GM12878 (cell line): ENCODE data around the gene B3GALNT2. TPM values are rescaled to one million over a fixed set of nuclear protein-coding genes. Genes with fewer than 3 reads are reported as not detected.

ENCODE experiments used
- ATAC-seq: fragments of 200-7000 bp; cut with Tn5 transposase; 3 replicates; pipeline ENCODE4 v1.9.1; 2020; ENCODE audit warnings: mild to moderate bottlenecking, moderate library complexity
- BruUV-seq: library from RNA; stranded (reverse); fragments of 400-500 nt; replicated peaks from 2 replicates; lab custom pipeline; 2021; lab: Mats Ljungman, UMichigan
- CTCF ChIA-PET: fragments of 300-600 bp; sonication (Branson Sonifier 250); formaldehyde crosslinking; extraction: SDS; loops from one replicate; lab custom pipeline; 2021; ENCODE audit warnings: inconsistent platforms; lab: Yijun Ruan, JAX
- POLR2A ChIA-PET: fragments of 350-600 bp; formaldehyde crosslinking; extraction: SDS; loops from one replicate; lab custom pipeline; 2021; ENCODE audit warnings: inconsistent platforms; lab: Charles Lee
- RAD21 ChIA-PET: fragments of 300-600 bp; sonication (Branson Sonifier 250); formaldehyde crosslinking; loops from one replicate; lab custom pipeline; 2023; ENCODE audit warnings: antibody characterized with exemption; ENCODE audit not compliant: unreplicated experiment; lab: Charles Lee
- SMC1A ChIA-PET: fragments of 300-600 bp; sonication (Branson Sonifier 250); formaldehyde crosslinking; loops from one replicate; lab custom pipeline; 2023; ENCODE audit not compliant: unreplicated experiment, uncharacterized antibody; lab: Charles Lee
- DNase-seq: peaks from one replicate; pipeline ENCODE4 v3.0.0-alpha.2; 2011; ENCODE audit warnings: low read depth, low spot score
- FAIRE-seq: peaks from 3 replicates; lab custom pipeline; 2011; peaks lifted over from hg19 to GRCh38; lab: Jason Lieb, UNC
- H2AFZ ChIP-seq: 2 replicates; pipeline ENCODE4 v1.6.0; 2011; ENCODE audit warnings: low read depth, low read length, control low read depth; ENCODE audit not compliant: control insufficient read depth
- H3K27ac ChIP-seq: 2 replicates; pipeline ENCODE4 v1.5.1; 2011; ENCODE audit warnings: control low read depth; ENCODE audit not compliant: control insufficient read depth, insufficient read depth
- H3K27me3 ChIP-seq, 2 experiments: replicated peaks in 1 of 2; 2 replicates each; pipeline versions ENCODE4 v1.6.0 to v1.6.1; 2011; ENCODE audit warnings: low read length in 1 of 2; ENCODE audit not compliant: control insufficient read depth in 2 of 2, insufficient read depth in 2 of 2
- H3K36me3 ChIP-seq, 2 experiments: 2 replicates each; pipeline ENCODE4 v1.5.1; 2011; ENCODE audit warnings: low read length in 1 of 2; ENCODE audit not compliant: control insufficient read depth in 2 of 2, insufficient read depth in 2 of 2
- H3K4me1 ChIP-seq: 2 replicates; pipeline ENCODE4 v1.6.1; 2011; ENCODE audit warnings: mild to moderate bottlenecking, low read length, moderate library complexity, mixed read lengths; ENCODE audit not compliant: control insufficient read depth, insufficient read depth
- H3K4me2 ChIP-seq: 2 replicates; pipeline ENCODE4 v1.6.0; 2011; ENCODE audit warnings: control low read depth; ENCODE audit not compliant: control insufficient read depth, insufficient read depth
- H3K4me3 ChIP-seq: fragments of 200-600 bp; sonication (generic); 2 replicates; pipeline ENCODE4 v1.5.1; 2016
- H3K79me2 ChIP-seq: 2 replicates; pipeline ENCODE4 v1.6.0; 2011; ENCODE audit warnings: low read length; ENCODE audit not compliant: control insufficient read depth, insufficient read depth
- H3K9ac ChIP-seq: 2 replicates; pipeline ENCODE4 v1.8.0; 2011; ENCODE audit warnings: low read length, control low read depth, mixed read lengths; ENCODE audit not compliant: control insufficient read depth, insufficient read depth
- H3K9me3 ChIP-seq: replicated peaks from 3 replicates; pipeline ENCODE4 v1.5.1; 2011; ENCODE audit warnings: mild to moderate bottlenecking, low read length; ENCODE audit not compliant: control insufficient read depth, insufficient read depth
- H4K20me1 ChIP-seq: 2 replicates; pipeline ENCODE4 v1.6.0; 2011; ENCODE audit not compliant: control insufficient read depth, insufficient read depth
- BACH1 ChIP-seq: fragments of 450-650 bp; IDR thresholded peaks from 2 replicates; pipeline ENCODE4 v1.6.1; 2017; ENCODE audit warnings: mild to moderate bottlenecking, borderline replicate concordance
- BRCA1 ChIP-seq: IDR thresholded peaks from 2 replicates; pipeline ENCODE4 v1.6.1; 2011; ENCODE audit warnings: low read depth, low read length, improper control_type of control experiment
- CEBPB ChIP-seq, 2 experiments: fragments of 150-350 bp in 1 of 2; IDR thresholded peaks; 2 replicates each; pipeline ENCODE4 v1.6.1; 2012 to 2014; ENCODE audit warnings: low read depth in 2 of 2, low read length in 2 of 2, borderline replicate concordance in 1 of 2, inconsistent platforms in 1 of 2
- CHD2 ChIP-seq: IDR thresholded peaks from 2 replicates; pipeline ENCODE4 v1.6.1; 2011; ENCODE audit warnings: low read depth, low read length, improper control_type of control experiment, borderline replicate concordance
- CREM ChIP-seq: IDR thresholded peaks from 2 replicates; pipeline ENCODE4 v1.6.1; 2014; ENCODE audit warnings: antibody characterized with exemption, low read depth
- CTCF ChIP-seq, 3 experiments: IDR thresholded peaks in 2 of 3; conservative IDR thresholded peaks in 1 of 3; 2 replicates each; pipeline ENCODE4 v1.5.1; 2011; ENCODE audit warnings: low read depth in 3 of 3, low read length in 3 of 3, mild to moderate bottlenecking in 3 of 3, control low read depth in 2 of 3, moderate library complexity in 2 of 3, inconsistent platforms in 1 of 3, mixed read lengths in 1 of 3; ENCODE audit not compliant: control insufficient read depth in 2 of 3, insufficient read depth in 1 of 3; ENCODE audit errors: extremely low read depth in 1 of 3
- E2F4 ChIP-seq: IDR thresholded peaks from 2 replicates; pipeline ENCODE4 v1.6.1; 2012; ENCODE audit warnings: low read depth, low read length, improper control_type of control experiment
- EP300 ChIP-seq, 2 experiments: fragments of 150-350 bp in 1 of 2; IDR thresholded peaks; 2 replicates each; pipeline ENCODE4 v1.6.1; 2011 to 2012; ENCODE audit warnings: low read depth in 2 of 2, low read length in 2 of 2, borderline replicate concordance in 1 of 2, improper control_type of control experiment in 1 of 2, inconsistent platforms in 1 of 2; ENCODE audit not compliant: control insufficient read depth in 1 of 2
- GABPA ChIP-seq: IDR thresholded peaks from 2 replicates; pipeline ENCODE4 v1.6.1; 2014; ENCODE audit warnings: antibody characterized with exemption, low read depth, mild to moderate bottlenecking, inconsistent platforms
- HDAC2 ChIP-seq: fragments of 200-600 bp; sonication (generic); IDR thresholded peaks from 2 replicates; pipeline ENCODE4 v1.6.1; 2017
- IRF4 ChIP-seq: IDR thresholded peaks from 2 replicates; pipeline ENCODE4 v1.6.1; 2011; ENCODE audit warnings: low read depth, low read length
- KLF5 ChIP-seq: fragments of 450-650 bp; IDR thresholded peaks from 2 replicates; pipeline ENCODE4 v1.6.1; 2014; ENCODE audit warnings: mild to moderate bottlenecking; ENCODE audit not compliant: partially characterized antibody
- LARP7 ChIP-seq: fragments of 450-650 bp; IDR thresholded peaks from 2 replicates; pipeline ENCODE4 v1.6.1; 2017; ENCODE audit warnings: mild to moderate bottlenecking
- MAX ChIP-seq: IDR thresholded peaks from 2 replicates; pipeline ENCODE4 v1.6.1; 2012; ENCODE audit warnings: low read depth, low read length, improper control_type of control experiment
- MXI1 ChIP-seq: fragments of 150-350 bp; IDR thresholded peaks from 2 replicates; pipeline ENCODE4 v1.6.1; 2011; ENCODE audit warnings: low read depth, mild to moderate bottlenecking, inconsistent platforms, low read length, improper control_type of control experiment
- PKNOX1 ChIP-seq: fragments of 450-650 bp; IDR thresholded peaks from 2 replicates; pipeline ENCODE4 v1.6.1; 2016; ENCODE audit warnings: mild to moderate bottlenecking
- POLR2AphosphoS2 ChIP-seq: IDR thresholded peaks from 2 replicates; pipeline ENCODE4 v1.6.1; 2011; ENCODE audit warnings: low read depth, mild to moderate bottlenecking, low read length, improper control_type of control experiment, moderate library complexity
- RELA ChIP-seq: fragments of 450-650 bp; IDR thresholded peaks from 2 replicates; pipeline ENCODE4 v1.8.0; 2014; ENCODE audit warnings: borderline replicate concordance; ENCODE audit not compliant: partially characterized antibody
- STAT1 ChIP-seq: fragments of 450-650 bp; conservative IDR thresholded peaks from 2 replicates; pipeline ENCODE4 v1.6.1; 2014; ENCODE audit warnings: antibody characterized with exemption, mild to moderate bottlenecking
- WGBS: methylation state at CpG from one replicate; pipeline ENCODE4 v1.1.6; 2016; ENCODE audit warnings: low lambda C conversion rate; ENCODE audit not compliant: insufficient replicate concordance, insufficient coverage; ENCODE audit errors: missing lambda C conversion rate; 5-methylcytosine and 5-hydroxymethylcytosine counted together
- in situ Hi-C: fragments of 300-500 bp; cut with MboI; formaldehyde crosslinking; loops from 9 replicates; pipeline ENCODE4 v1.14.3; 2018; ENCODE audit warnings: mixed read lengths
- intact Hi-C: fragments of 100-400 bp; cut with micrococcal nuclease; formaldehyde crosslinking; loops from one replicate; pipeline ENCODE4 v1.14.2; 2022; ENCODE audit not compliant: unreplicated experiment
- polyA plus RNA-seq, 11 experiments: library from polyadenylated mRNA; depleted of rRNA in 4 of 11; unstranded in 6 of 11; stranded (reverse) in 5 of 11; fragments of >200 nt; fragmentation: Nextera tagmentation in 4 of 11; fragmentation: Illumina TruSeq in 1 of 11; extraction: Ambion mirVana in 4 of 11; extraction: Trizol in 1 of 11; gene quantifications; 1 replicate in 1 of 11; 2 replicates in 10 of 11; pipeline versions ENCODE4 v1.2.1 to v1.2.3, GENCODE V29; 2011 to 2016; ENCODE audit warnings: inconsistent platforms in 2 of 11, missing spikeins in 2 of 11, low read depth in 1 of 11
- total RNA-seq, 4 experiments: library from RNA; depleted of rRNA in 3 of 4; stranded (reverse); fragments of >200 nt in 3 of 4; fragmentation: Illumina TruSeq in 1 of 4; extraction: Trizol in 1 of 4; gene quantifications; 2 replicates each; pipeline versions ENCODE4 v1.2.1 to v1.2.3, GENCODE V29; 2013 to 2021

B3GALNT2 gene
- total and polyA plus RNA-seq, 10 of the 15 experiments (the other 5 are each of a cell fraction or from before 2014, with no cell fraction given), result 0.77 to 19.7 (median 12.7) TPM

- no peak for TF ChIP-seq POLR2AphosphoS2
These were observed 8.7 kb downstream of the B3GALNT2 start (continued) for GRCh38 chr1:235495551-235495950.

- Histone ChIP-seq H3K4me3 (no peak overlapping the region), H3K9me3 (no peaks in the 10 kb centered on the region), H3K36me3 (peaks cover 0 to 3% of the 10 kb centered on the region in 2 experiments; a peak in 2 of 4 replicates), H3K9ac (no peak overlapping the region), H3K27ac (no peak overlapping the region), H3K4me2 (no peak overlapping the region), H4K20me1 (no peaks in the 10 kb centered on the region), H3K27me3 (no peaks in the 10 kb centered on the region), H3K79me2 (no peaks in the 10 kb centered on the region), H3K4me1 (peaks cover 8% of the 10 kb centered on the region), H2AFZ (no peak overlapping the region)
- no TSS peak for BruUV-seq
- in situ Hi-C loops, result no loop called here
- intact Hi-C loops, result no loop called here
- FAIRE-seq (no peak), ATAC-seq (no peak), DNase-seq (no peak)
- WGBS, result 98% methylated on average over 5 of the region's 5 CpGs
- SMC1A ChIA-PET, result interaction anchor here (0.9 to 1.3 kb wide), 3 partner anchors 9 to 262 kb away, joined by 3 read pairs; partner anchors contain the start of gene B3GALNT2
- RAD21 ChIA-PET, result interaction anchor here (3.6 kb wide), 1 partner anchor 9 kb away, joined by 16 read pairs; the partner anchor contains the start of gene B3GALNT2
- no peak for TF ChIP-seq CREM
- TF ChIP-seq LARP7, result no peak
- no peak for TF ChIP-seq E2F4
- TF ChIP-seq PKNOX1, result no peak
- no peak for TF ChIP-seq BRCA1
- TF ChIP-seq EP300 (IDR thresholded peaks at IDR 0.05; ENCODE audit: borderline replicate concordance in 1 of 2, control insufficient read depth in 1 of 2, low read depth in 2 of 2, low read length in 2 of 2), result no peak
- TF ChIP-seq MAX, result no peak
- no peak for TF ChIP-seq GABPA
- TF ChIP-seq CEBPB (IDR thresholded peaks at IDR 0.05; ENCODE audit: borderline replicate concordance in 1 of 2, low read depth in 2 of 2, low read length in 2 of 2), result no peak
- TF ChIP-seq STAT1, result no peak
- no peak for TF ChIP-seq HDAC2
- no peak for TF ChIP-seq IRF4
- TF ChIP-seq RELA, result no peak
- TF ChIP-seq KLF5, result no peak
- no peak for TF ChIP-seq CTCF (IDR thresholded peaks at IDR 0.05 in 2 of 3, conservative IDR thresholded peaks at IDR 0.05 in 1 of 3; ENCODE audit: control insufficient read depth in 2 of 3, extremely low read depth in 1 of 3, insufficient read depth in 1 of 3, low read depth in 3 of 3, low read length in 3 of 3)
- no peak for TF ChIP-seq MXI1
- TF ChIP-seq CHD2, result no peak
- TF ChIP-seq BACH1, result no peak
- CTCF ChIA-PET, result interaction anchor here (1.1 to 3.6 kb wide), 2 partner anchors 9 to 73 kb away, joined by 3 to 18 read pairs; partner anchors contain the start of gene B3GALNT2
- POLR2A ChIA-PET, result interaction anchor here (0.6 to 2.8 kb wide), 2 partner anchors 9 to 223 kb away, joined by 4 to 9 read pairs; partner anchors contain the start of gene B3GALNT2
These were observed 9.2 kb downstream of the B3GALNT2 start for GRCh38 chr1:235495030-235495429.
